WI38 (cell line): Measurements from ENCODE around the gene AGO4.

ENCODE experiments used
- H3K4me3 ChIP-seq: 2 replicates; pipeline ENCODE4 v1.5.1; 2011; ENCODE audit warnings: low read depth, mild to moderate bottlenecking, control low read depth, low read length
- CTCF ChIP-seq: IDR thresholded peaks from 2 replicates; pipeline ENCODE4 v1.5.1; 2012; ENCODE audit warnings: low read depth, mild to moderate bottlenecking, control low read depth, low read length

The AGO4 gene

GRCh38 chr1:35807614-35808449, at the start of gene AGO4:
AGO4 (plus strand) TSS chr1:35808016; CDS start chr1:35808417, 401 bp downstream.
- peak within 1 kb of the TSS; percentile 83 for H3K4me3 ChIP-seq
- TF ChIP-seq CTCF: no peak

GRCh38 chr1:35762141-35762540, 45.7 kb upstream of the AGO4 start:
- TF ChIP-seq CTCF: no peak
- no peak overlapping the region for H3K4me3 ChIP-seq

- no peak for TF ChIP-seq CTCF
- H3K4me3 ChIP-seq: no peak overlapping the region
These were observed 44.6 kb upstream of the AGO4 start for GRCh38 chr1:35763201-35763600.

- TF ChIP-seq CTCF: no peak
- no peak overlapping the region for H3K4me3 ChIP-seq
These were observed 43.5 kb upstream of the AGO4 start for GRCh38 chr1:35764283-35764682.

GRCh38 chr1:35768350-35769187, 39.2 kb upstream of the AGO4 start:
- H3K4me3 ChIP-seq: peak overlapping the region; percentile 93
- no peak for TF ChIP-seq CTCF

- TF ChIP-seq CTCF: no peak
- H3K4me3 ChIP-seq: peak overlapping the region; percentile 93
These were observed 38.5 kb upstream of the AGO4 start for GRCh38 chr1:35769188-35769758.
